GM10248 (cell line): ENCODE measurements around the gene TGM2.

Experiments
- CTCF ChIA-PET: fragments of 300-600 bp; sonication (Branson Sonifier 250); formaldehyde crosslinking; extraction: SDS; loops from one replicate; lab custom pipeline; 2021; ENCODE audit warnings: antibody characterized with exemption; lab: Yijun Ruan, JAX
- POLR2A ChIA-PET: fragments of 350-650 bp; sonication (Branson Sonifier 250); formaldehyde crosslinking; extraction: SDS; loops from one replicate; lab custom pipeline; 2020; ENCODE audit warnings: antibody characterized with exemption; lab: Yijun Ruan, JAX
- DNase-seq: peaks from one replicate; pipeline ENCODE4 v3.0.0; 2012; ENCODE audit errors: extremely low spot score
- CTCF ChIP-seq: IDR thresholded peaks from 2 replicates; pipeline ENCODE4 v1.5.1; 2012; ENCODE audit warnings: mild to moderate bottlenecking, low read depth; ENCODE audit errors: extremely low read depth, missing control alignments, control extremely low read depth

Gene TGM2

GRCh38 chr20:38137441-38138037 is 27.5 kb downstream of the TGM2 start:
- POLR2A ChIA-PET: no interaction called here

DNA sequence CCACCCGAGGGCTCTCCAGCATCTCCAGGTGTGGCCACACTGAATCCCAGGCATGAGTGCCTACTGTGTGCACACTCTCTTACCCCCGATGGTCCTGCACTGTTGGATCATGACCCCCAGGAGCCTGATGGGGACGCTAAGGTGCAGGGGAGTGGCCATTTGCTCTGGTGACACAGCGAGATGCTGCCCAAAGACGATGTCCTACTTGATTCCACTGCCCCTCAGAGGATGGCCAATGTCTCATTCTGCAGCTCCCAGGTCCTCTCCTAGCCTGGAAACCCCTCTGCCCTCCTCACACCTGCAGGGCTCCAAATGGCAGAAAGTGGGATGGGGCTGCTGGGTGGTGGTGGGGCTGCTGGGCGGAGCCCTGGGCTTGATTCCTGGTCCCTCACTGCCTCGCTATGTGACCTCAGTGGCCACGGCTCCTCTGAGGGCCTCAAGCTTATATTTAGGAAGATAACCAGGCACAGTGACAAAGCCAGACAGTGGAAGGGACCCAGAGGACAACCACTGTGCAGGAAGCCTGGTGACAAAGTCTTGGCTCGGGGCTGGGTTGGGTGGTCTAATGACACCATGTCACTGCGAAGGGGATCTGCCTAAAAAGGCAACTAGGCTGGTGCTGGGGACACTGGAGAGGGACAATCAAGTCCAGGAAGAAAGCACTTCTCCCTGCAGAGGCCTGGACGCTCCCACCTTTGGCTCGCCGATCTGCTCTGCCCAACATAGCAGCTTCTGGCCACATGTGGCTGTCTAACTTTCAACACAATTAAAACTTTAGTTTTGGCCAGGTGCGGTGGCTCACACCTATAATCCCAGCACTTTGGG is 28.4 kb downstream of the TGM2 start:
- CTCF ChIA-PET: interaction anchor here (1.3 kb wide), 1 partner anchor 14 kb away, joined by 4 read pairs; no protein-coding TSS in a partner anchor
- POLR2A ChIA-PET: no interaction called here
- no peak for DNase-seq
- no peak for TF ChIP-seq CTCF

More at GRCh38 chr20:38137441-38138037, 27.5 kb downstream of the TGM2 start:
- CTCF ChIA-PET: interaction anchor here (1.2 to 1.3 kb wide), 2 partner anchors 14 to 26 kb away, joined by 3 to 4 read pairs; no protein-coding TSS in a partner anchor
- DNase-seq: no peak
- no peak for TF ChIP-seq CTCF

DNA sequence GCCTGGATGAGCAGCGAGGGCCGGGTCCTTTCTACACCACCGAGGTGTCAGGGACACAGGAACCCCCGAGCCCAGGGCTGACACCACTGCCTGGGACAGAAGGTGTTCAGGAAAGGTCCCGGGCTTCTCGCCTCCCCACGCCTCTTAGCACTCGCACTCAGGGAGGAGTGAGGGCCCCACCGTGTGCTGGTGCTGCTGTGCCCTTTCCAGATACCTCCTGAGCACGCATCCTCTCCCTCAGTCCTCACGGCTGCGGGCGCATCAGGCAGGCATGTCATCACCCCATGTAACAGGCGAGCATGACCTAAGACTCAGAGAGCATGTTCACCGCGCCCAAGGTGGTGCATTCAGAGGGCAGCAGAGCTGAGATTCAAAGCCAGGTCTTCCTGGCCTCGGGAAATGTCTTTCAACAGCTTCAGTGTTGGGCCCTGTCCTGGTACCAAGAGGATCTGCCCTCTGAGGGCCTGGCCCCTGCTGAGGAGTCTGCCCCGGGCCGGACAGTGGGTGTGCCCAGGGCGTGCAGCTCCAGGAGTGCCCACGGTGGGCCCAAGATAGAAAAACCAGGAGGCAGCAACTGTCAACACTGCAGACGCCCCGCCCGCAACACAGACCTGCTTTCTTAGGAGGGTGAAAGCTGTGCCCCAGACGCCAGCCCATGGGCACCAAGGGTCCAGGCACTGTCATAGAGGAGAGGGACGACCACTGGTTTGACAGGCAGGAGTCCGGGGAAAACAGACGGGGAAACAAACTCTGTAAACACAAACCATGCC is 29.2 kb downstream of the TGM2 start:
- DNase-seq: no peak
- CTCF ChIA-PET: interaction anchor here (1.3 kb wide), 1 partner anchor 13 kb away, joined by 4 read pairs; no protein-coding TSS in a partner anchor
- no peak for TF ChIP-seq CTCF
- POLR2A ChIA-PET: no interaction called here

DNA sequence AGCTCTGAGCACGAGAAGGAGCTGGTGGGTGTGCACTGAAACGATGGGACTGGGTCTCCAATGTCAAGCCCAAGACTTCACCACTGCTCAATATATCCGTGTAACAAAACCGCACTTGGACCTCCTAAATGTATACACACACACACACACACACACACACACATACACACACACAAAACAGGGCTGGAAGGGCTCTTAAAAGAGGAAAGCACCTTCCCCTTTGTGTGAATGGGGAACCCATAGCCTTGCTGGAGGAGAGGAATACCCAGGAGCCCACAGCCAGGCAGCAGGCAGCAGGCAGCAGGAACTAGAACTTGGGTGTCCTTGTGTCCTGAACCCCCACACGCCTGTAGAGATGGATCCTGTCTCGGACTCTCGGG is 29.8 kb downstream of the TGM2 start:
- no peak for DNase-seq
- ChIA-PET POLR2A (no interaction called here), CTCF (no interaction called here)
- TF ChIP-seq CTCF: no peak

GRCh38 chr20:38134427-38135270 is 30.4 kb downstream of the TGM2 start:
- DNase-seq: no peak
- ChIA-PET POLR2A (no interaction called here), CTCF (interaction anchor here (1.2 kb wide), 1 partner anchor 21 kb away, joined by 3 read pairs; no protein-coding TSS in a partner anchor)
- TF ChIP-seq CTCF: no peak
